GM12874 (cell line): Measurements from ENCODE around the gene GBE1.

Experiments
- CTCF ChIP-seq: IDR thresholded peaks from 2 replicates; pipeline ENCODE4 v1.5.1; 2011; ENCODE audit warnings: low read depth, mild to moderate bottlenecking, control low read depth, low read length, moderate library complexity; ENCODE audit not compliant: insufficient read depth

GBE1 gene

DNA sequence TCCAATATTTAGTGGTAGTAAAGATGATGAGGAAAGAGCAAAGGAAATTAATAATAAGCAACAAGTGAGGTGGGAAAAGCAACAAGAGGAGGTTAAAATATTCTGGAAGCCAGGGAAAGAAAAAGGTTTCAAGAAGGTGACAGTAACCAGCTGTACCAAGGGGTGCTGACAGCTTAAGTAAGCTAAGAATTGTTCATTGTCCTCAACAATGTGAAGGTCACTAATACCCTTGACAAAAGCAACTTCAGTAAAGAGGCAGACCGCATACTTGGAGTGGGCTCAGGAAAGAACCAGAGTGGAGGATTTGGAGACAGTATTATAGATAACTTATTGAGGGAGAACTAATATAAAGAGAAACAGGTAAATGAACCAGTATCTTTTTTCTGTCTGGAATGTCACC is 116.2 kb downstream of the GBE1 start:
- no peak for TF ChIP-seq CTCF

GRCh38 chr3:81643721-81644120 is 117.7 kb downstream of the GBE1 start:
- TF ChIP-seq CTCF: no peak

GRCh38 chr3:81638480-81638879 is 123.0 kb downstream of the GBE1 start:
- no peak for TF ChIP-seq CTCF

GRCh38 chr3:81632659-81633058 is 128.8 kb downstream of the GBE1 start:
- no peak for TF ChIP-seq CTCF

DNA sequence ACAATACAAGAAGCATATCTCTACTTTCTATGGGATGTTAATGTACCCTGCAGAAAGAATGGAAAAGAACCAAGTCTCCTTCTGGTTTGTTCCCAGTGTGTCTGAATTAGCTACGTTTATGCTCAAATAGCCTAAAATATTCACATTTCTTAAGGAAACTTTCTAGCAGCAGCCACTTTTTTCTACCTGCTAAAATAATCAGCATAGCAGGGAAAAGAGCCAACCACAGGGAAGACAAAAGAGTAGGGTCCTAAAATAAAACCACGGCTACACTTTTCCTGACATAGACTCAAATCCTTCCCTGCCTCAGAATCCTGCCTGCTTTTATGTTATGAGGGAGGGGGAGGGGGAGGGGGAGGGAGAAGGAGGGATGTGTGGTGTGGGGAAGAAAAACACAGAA is 136.7 kb downstream of the GBE1 start:
- TF ChIP-seq CTCF: no peak

- TF ChIP-seq CTCF: no peak
These were observed 139.1 kb downstream of the GBE1 start for GRCh38 chr3:81622395-81622794.

DNA sequence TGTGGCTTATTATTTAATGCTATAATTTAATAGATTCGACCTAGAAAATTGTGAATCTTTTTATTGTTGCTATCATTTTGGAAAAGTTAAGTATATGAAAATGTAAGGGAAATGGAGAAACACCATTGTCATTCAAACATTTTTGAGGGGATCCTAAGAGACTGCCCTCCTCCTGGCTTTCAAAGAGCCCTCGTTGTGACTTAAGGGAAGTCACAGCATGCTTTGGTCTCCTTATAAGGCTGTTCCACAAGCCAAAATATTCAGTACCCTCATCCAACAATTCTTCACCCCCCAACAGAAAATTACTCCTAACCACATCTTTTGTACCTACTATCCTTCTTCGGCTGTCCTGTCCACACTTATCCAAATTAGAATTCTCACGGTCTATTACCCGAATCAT is 140.2 kb downstream of the GBE1 start:
- TF ChIP-seq CTCF: no peak

- TF ChIP-seq CTCF: no peak
These were observed 140.6 kb downstream of the GBE1 start for GRCh38 chr3:81620849-81621248.
